H1 (cell line): ENCODE data around the gene ZNF226. TPM values are rescaled to one million over a fixed set of nuclear protein-coding genes. Genes with fewer than 3 reads are reported as not detected.

Experiments used
- CTCF ChIA-PET: fragments of 300-600 bp; sonication (Branson Sonifier 250); formaldehyde crosslinking; loops from one replicate; lab custom pipeline; 2021; ENCODE audit not compliant: partially characterized antibody; lab: Charles Lee
- POLR2A ChIA-PET: fragments of 300-600 bp; sonication (Branson Sonifier 250); formaldehyde crosslinking; loops from one replicate; lab custom pipeline; 2021; ENCODE audit warnings: inconsistent platforms; ENCODE audit not compliant: partially characterized antibody; lab: Charles Lee
- DNase-seq, 2 experiments: peaks; one replicate each; pipeline versions ENCODE4 v3.0.0 to v3.0.0-alpha.2; 2010 to 2022; ENCODE audit warnings: low spot score in 2 of 2, low read depth in 1 of 2, mixed read lengths in 1 of 2
- FAIRE-seq: peaks from 2 replicates; lab custom pipeline; 2011; peaks lifted over from hg19 to GRCh38; lab: Jason Lieb, UNC
- H2AFZ ChIP-seq: 2 replicates; pipeline ENCODE4 v1.8.1; 2012; ENCODE audit warnings: low read length, inconsistent platforms
- H2AK5ac ChIP-seq: 2 replicates; pipeline ENCODE4 v1.6.1; 2013; ENCODE audit warnings: low read depth, low read length
- H2BK120ac ChIP-seq: replicated peaks from 2 replicates; pipeline ENCODE3; 2013; ENCODE audit warnings: low read depth, low read length, inconsistent platforms
- H2BK12ac ChIP-seq: 2 replicates; pipeline ENCODE4 v1.6.1; 2013; ENCODE audit warnings: low read depth, low read length
- H2BK15ac ChIP-seq: 2 replicates; pipeline ENCODE4 v1.6.1; 2013; ENCODE audit warnings: low read length
- H2BK20ac ChIP-seq: 2 replicates; pipeline ENCODE4 v1.6.1; 2013; ENCODE audit warnings: low read length
- H2BK5ac ChIP-seq: 2 replicates; pipeline ENCODE4 v1.6.1; 2013; ENCODE audit warnings: low read depth, low read length
- H3K14ac ChIP-seq: 2 replicates; pipeline ENCODE4 v1.6.1; 2013; ENCODE audit warnings: inconsistent platforms; ENCODE audit not compliant: insufficient read length
- H3K18ac ChIP-seq: 2 replicates; pipeline ENCODE4 v1.6.1; 2013; ENCODE audit warnings: low read length; ENCODE audit errors: extremely low read depth
- H3K23ac ChIP-seq: 2 replicates; pipeline ENCODE4 v1.6.1; 2013; ENCODE audit warnings: inconsistent platforms; ENCODE audit not compliant: insufficient read length
- H3K23me2 ChIP-seq: 2 replicates; pipeline ENCODE4 v1.6.1; 2013; ENCODE audit warnings: low read depth, low read length
- H3K27ac ChIP-seq: 2 replicates; pipeline ENCODE4 v1.6.1; 2011; ENCODE audit warnings: low read depth, low read length, inconsistent platforms
- H3K27me3 ChIP-seq, 4 experiments: replicated peaks in 1 of 4; 1 replicate in 1 of 4; 2 replicates in 3 of 4; pipeline versions ENCODE4 v1.6.1 to v1.8.1; 2011 to 2013; ENCODE audit warnings: low read length in 3 of 4, mild to moderate bottlenecking in 3 of 4, inconsistent platforms in 2 of 4, mixed read lengths in 2 of 4, moderate library complexity in 1 of 4; ENCODE audit not compliant: control insufficient read depth in 3 of 4, insufficient read depth in 3 of 4; ENCODE audit errors: extremely low read depth in 1 of 4
- H3K36me3 ChIP-seq, 4 experiments: 2 replicates each; pipeline versions ENCODE4 v1.6.1 to v1.8.1; 2011 to 2013; ENCODE audit warnings: mild to moderate bottlenecking in 4 of 4, low read length in 3 of 4, moderate library complexity in 2 of 4, control low read depth in 1 of 4, inconsistent platforms in 1 of 4; ENCODE audit not compliant: insufficient read depth in 4 of 4, control insufficient read depth in 2 of 4
- H3K4ac ChIP-seq: replicated peaks from 2 replicates; pipeline ENCODE3; 2013; ENCODE audit warnings: low read length, low read depth, mixed read lengths, inconsistent platforms; ENCODE audit not compliant: insufficient read length
- H3K4me1 ChIP-seq, 4 experiments: replicated peaks in 1 of 4; 1 replicate in 1 of 4; 2 replicates in 3 of 4; pipeline versions ENCODE4 v1.6.1 to v1.8.1; 2011 to 2013; ENCODE audit warnings: low read length in 3 of 4, inconsistent platforms in 2 of 4, mixed read lengths in 1 of 4; ENCODE audit not compliant: insufficient read depth in 4 of 4, control insufficient read depth in 3 of 4
- H3K4me2 ChIP-seq, 2 experiments: 2 replicates each; pipeline versions ENCODE4 v1.6.1 to v1.8.1; 2011 to 2013; ENCODE audit warnings: low read depth in 2 of 2, low read length in 2 of 2, control low read depth in 1 of 2, inconsistent platforms in 1 of 2, mild to moderate bottlenecking in 1 of 2; ENCODE audit not compliant: insufficient read depth in 1 of 2
- H3K4me3 ChIP-seq, 4 experiments: fragments of 200-600, 300-600 bp in 1 of 4; sonication (generic), shearing (Covaris generic), sonication (Bioruptor Twin) in 1 of 4; 2 replicates each; pipeline versions ENCODE4 v1.5.1 to v1.8.1; 2011 to 2016; ENCODE audit warnings: low read length in 4 of 4, low read depth in 3 of 4, control low read depth in 2 of 4, inconsistent platforms in 2 of 4, mild to moderate bottlenecking in 2 of 4, mixed read lengths in 1 of 4, moderate library complexity in 1 of 4; ENCODE audit not compliant: insufficient read depth in 2 of 4; ENCODE audit errors: extremely low read depth in 1 of 4
- H3K56ac ChIP-seq: replicated peaks from 2 replicates; pipeline ENCODE3; 2013; ENCODE audit warnings: low read depth, mild to moderate bottlenecking, mixed read lengths, low read length, inconsistent platforms; ENCODE audit not compliant: insufficient read length
- H3K79me1 ChIP-seq: 2 replicates; pipeline ENCODE4 v1.6.1; 2013; ENCODE audit warnings: low read depth, low read length, control low read depth
- H3K79me2 ChIP-seq, 2 experiments: 2 replicates each; pipeline versions ENCODE4 v1.6.1 to v1.8.1; 2012 to 2013; ENCODE audit warnings: low read length in 2 of 2, mild to moderate bottlenecking in 2 of 2, inconsistent platforms in 1 of 2; ENCODE audit not compliant: insufficient read depth in 2 of 2, control insufficient read depth in 1 of 2
- H3K9ac ChIP-seq, 4 experiments: replicated peaks in 1 of 4; 1 replicate in 1 of 4; 2 replicates in 3 of 4; pipeline versions ENCODE4 v1.6.1 to v1.8.1; 2011 to 2013; ENCODE audit warnings: low read depth in 3 of 4, low read length in 3 of 4, control low read depth in 2 of 4, mild to moderate bottlenecking in 2 of 4, moderate library complexity in 2 of 4, inconsistent platforms in 1 of 4; ENCODE audit errors: extremely low read depth in 1 of 4
- H3K9me3 ChIP-seq, 2 experiments: 2 replicates each; pipeline versions ENCODE4 v1.6.1 to v1.8.1; 2012 to 2013; ENCODE audit warnings: mild to moderate bottlenecking in 2 of 2, moderate library complexity in 2 of 2, control low read depth in 1 of 2, inconsistent platforms in 1 of 2, low read depth in 1 of 2, low read length in 1 of 2, mixed read lengths in 1 of 2; ENCODE audit not compliant: insufficient read depth in 2 of 2
- H4K20me1 ChIP-seq, 2 experiments: replicated peaks in 1 of 2; 2 replicates each; pipeline versions ENCODE3 to v1.8.1; 2011 to 2013; ENCODE audit warnings: inconsistent platforms in 2 of 2, low read length in 2 of 2, mild to moderate bottlenecking in 1 of 2; ENCODE audit not compliant: insufficient read depth in 2 of 2, control insufficient read depth in 1 of 2
- H4K5ac ChIP-seq: 2 replicates; pipeline ENCODE4 v1.6.1; 2013; ENCODE audit warnings: low read length, low read depth, mixed read lengths, inconsistent platforms; ENCODE audit not compliant: insufficient read length
- H4K8ac ChIP-seq: 2 replicates; pipeline ENCODE4 v1.8.0; 2013; ENCODE audit warnings: mild to moderate bottlenecking, moderate library complexity, low read length, inconsistent platforms; ENCODE audit not compliant: insufficient read depth; ENCODE audit errors: extremely low read depth
- H4K91ac ChIP-seq: replicated peaks from 2 replicates; pipeline ENCODE3; 2013; ENCODE audit warnings: low read length, mixed read lengths, inconsistent platforms; ENCODE audit not compliant: insufficient read length
- BRCA1 ChIP-seq: IDR thresholded peaks from 2 replicates; pipeline ENCODE4 v1.6.1; 2012; ENCODE audit warnings: low read depth, low read length, improper control_type of control experiment
- CBX5 ChIP-seq: fragments of 300-800, 300-1000 bp; sonication (generic); IDR thresholded peaks from 2 replicates; pipeline ENCODE4 v1.7.1; 2016; ENCODE audit warnings: antibody characterized with exemption, low read length, low read depth
- CHD1 ChIP-seq: IDR thresholded peaks from 2 replicates; pipeline ENCODE4 v1.6.1; 2012; ENCODE audit warnings: low read depth, low read length, improper control_type of control experiment
- HDAC2 ChIP-seq, 2 experiments: fragments of 300-600 bp in 1 of 2; sonication (generic) in 1 of 2; IDR thresholded peaks; 2 replicates each; pipeline ENCODE4 v1.6.1; 2011 to 2012; ENCODE audit warnings: low read depth in 2 of 2, low read length in 2 of 2, mild to moderate bottlenecking in 2 of 2, moderate library complexity in 2 of 2, borderline replicate concordance in 1 of 2, inconsistent platforms in 1 of 2
- HDAC6 ChIP-seq: IDR thresholded peaks from one replicate; pipeline ENCODE4 v1.7.1; 2012; ENCODE audit warnings: low read depth, mild to moderate bottlenecking, inconsistent platforms, low read length, moderate library complexity
- JUND ChIP-seq: IDR thresholded peaks from 2 replicates; pipeline ENCODE4 v1.6.1; 2011; ENCODE audit warnings: mild to moderate bottlenecking, improper control_type of control experiment, low read length
- MAFK ChIP-seq: IDR thresholded peaks from 2 replicates; pipeline ENCODE4 v1.6.1; 2012; ENCODE audit warnings: low read depth, mild to moderate bottlenecking, improper control_type of control experiment, low read length
- NRF1 ChIP-seq: IDR thresholded peaks from 2 replicates; pipeline ENCODE4 v1.6.1; 2011; ENCODE audit warnings: mild to moderate bottlenecking, low read depth, low read length, improper control_type of control experiment
- POLR2AphosphoS5 ChIP-seq: IDR thresholded peaks from 2 replicates; pipeline ENCODE4 v1.6.1; 2011; ENCODE audit warnings: low read depth, low read length
- RAD21 ChIP-seq, 2 experiments: IDR thresholded peaks in 1 of 2; conservative IDR thresholded peaks in 1 of 2; 2 replicates each; pipeline ENCODE4 v1.6.1; 2011; ENCODE audit warnings: low read depth in 2 of 2, low read length in 2 of 2, improper control_type of control experiment in 1 of 2, inconsistent platforms in 1 of 2, mild to moderate bottlenecking in 1 of 2, moderate library complexity in 1 of 2
- RFX5 ChIP-seq: IDR thresholded peaks from 2 replicates; pipeline ENCODE4 v1.6.1; 2011; ENCODE audit warnings: low read depth, low read length, improper control_type of control experiment, borderline replicate concordance
- RXRA ChIP-seq: IDR thresholded peaks from 2 replicates; pipeline ENCODE4 v1.6.1; 2011; ENCODE audit warnings: low read depth, mild to moderate bottlenecking, low read length, moderate library complexity; ENCODE audit not compliant: insufficient read depth
- SIN3A ChIP-seq, 2 experiments: IDR thresholded peaks in 1 of 2; conservative IDR thresholded peaks in 1 of 2; 2 replicates each; pipeline ENCODE4 v1.6.1; 2011 to 2012; ENCODE audit warnings: low read length in 2 of 2, improper control_type of control experiment in 1 of 2, low read depth in 1 of 2, mild to moderate bottlenecking in 1 of 2
- SUZ12 ChIP-seq: fragments of 200-600 bp; sonication (generic); IDR thresholded peaks from 2 replicates; pipeline ENCODE4 v1.6.1; 2012; ENCODE audit warnings: mild to moderate bottlenecking, inconsistent platforms, low read length, moderate library complexity, mixed read lengths
- TBP ChIP-seq: IDR thresholded peaks from 2 replicates; pipeline ENCODE4 v1.6.1; 2011; ENCODE audit warnings: low read depth, low read length, improper control_type of control experiment
- WGBS, 2 experiments: shearing (Covaris generic) in 1 of 2; methylation state at CpG; one replicate each; pipeline versions ENCODE4 v1.1.6 to v1.1.7; 2013 to 2015; ENCODE audit warnings: low lambda C conversion rate in 2 of 2, mixed read lengths in 2 of 2, inconsistent platforms in 1 of 2, low coverage in 1 of 2, missing lambda C conversion rate in 1 of 2; ENCODE audit not compliant: insufficient replicate concordance in 2 of 2, insufficient coverage in 1 of 2, insufficient read length in 1 of 2; ENCODE audit errors: extremely low coverage in 1 of 2, missing lambda C conversion rate in 1 of 2; 5-methylcytosine and 5-hydroxymethylcytosine counted together
- polyA plus RNA-seq, 7 experiments: library from polyadenylated mRNA; depleted of rRNA in 3 of 7; stranded (reverse) in 5 of 7; unstranded in 2 of 7; fragments of >200 nt in 5 of 7; fragments of 200-250 nt in 2 of 7; gene quantifications; 1 replicate in 5 of 7; 2 replicates in 1 of 7; 4 replicates in 1 of 7; pipeline versions ENCODE4 v1.2.1 to v1.2.3, GENCODE V29; 2011 to 2013; ENCODE audit warnings: missing spikeins in 2 of 7, mixed read lengths in 2 of 7
- total RNA-seq: library from RNA; stranded (reverse); fragmentation: NEBNext Ultra II Directional; extraction: Animal tissue kit (Norgen Biotek cat#: 25700); gene quantifications from 2 replicates; pipeline ENCODE4 v1.2.1, GENCODE V29; 2021

The ZNF226 gene
- total and polyA plus RNA-seq, 2 of the 8 experiments (the other 6 are each of a cell fraction or from before 2014, with no cell fraction given): 4.1 to 18.3 TPM

DNA sequence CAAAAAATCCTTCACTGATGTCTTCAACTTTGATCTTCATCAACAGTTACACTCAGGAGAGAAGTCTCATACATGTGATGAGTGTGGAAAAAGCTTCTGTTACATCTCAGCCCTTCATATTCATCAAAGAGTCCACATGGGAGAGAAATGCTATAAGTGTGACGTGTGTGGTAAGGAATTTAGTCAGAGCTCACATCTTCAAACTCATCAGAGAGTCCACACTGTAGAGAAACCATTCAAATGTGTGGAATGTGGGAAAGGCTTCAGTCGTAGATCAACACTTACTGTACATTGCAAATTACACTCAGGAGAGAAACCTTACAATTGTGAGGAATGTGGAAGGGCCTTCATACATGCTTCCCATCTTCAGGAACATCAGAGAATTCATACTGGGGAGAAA lies 8.4 kb upstream of the ZNF226 start:
- CTCF ChIA-PET: no interaction called here
- TF ChIP-seq RAD21 (IDR thresholded peaks at IDR 0.05 in 1 of 2, conservative IDR thresholded peaks at IDR 0.05 in 1 of 2; ENCODE audit: low read depth in 2 of 2, low read length in 2 of 2) (no peak), SUZ12 (no peak), RFX5 (no peak), MAFK (no peak), POLR2AphosphoS5 (no peak), CBX5 (no peak), BRCA1 (no peak), SIN3A (conservative IDR thresholded peaks at IDR 0.05 in 1 of 2, IDR thresholded peaks at IDR 0.05 in 1 of 2; ENCODE audit: low read depth in 1 of 2, low read length in 2 of 2) (no peak), NRF1 (no peak), CHD1 (no peak), HDAC6 (no peak), TBP (no peak), JUND (no peak), RXRA (no peak), HDAC2 (IDR thresholded peaks at IDR 0.05; ENCODE audit: borderline replicate concordance in 1 of 2, low read depth in 2 of 2, low read length in 2 of 2) (no peak)

More for the DNA sequence above, 8.4 kb upstream of the ZNF226 start:
- H3K9ac ChIP-seq: no peak overlapping the region
- no peak overlapping the region for H2BK12ac ChIP-seq
- H4K91ac ChIP-seq: no peak overlapping the region
- FAIRE-seq (no peak), DNase-seq (no peak)
- H3K27ac ChIP-seq: no peak overlapping the region
- no peak overlapping the region for H3K18ac ChIP-seq
- H2AFZ ChIP-seq: no peak overlapping the region
- H3K36me3 ChIP-seq: peaks cover 10 to 46% (median 20%) of the 10 kb centered on the region in 4 experiments
- H2BK20ac ChIP-seq: no peak overlapping the region
- H3K4ac ChIP-seq: no peak overlapping the region
- no peak overlapping the region for H2AK5ac ChIP-seq
- no peak overlapping the region for H4K5ac ChIP-seq
- no peaks in the 10 kb centered on the region for H3K79me2 ChIP-seq
- H3K27me3 ChIP-seq: no peaks in the 10 kb centered on the region
- H3K4me2 ChIP-seq: no peak overlapping the region
- H2BK15ac ChIP-seq: no peak overlapping the region
- H3K4me1 ChIP-seq: no peaks in the 10 kb centered on the region
- no peak overlapping the region for H2BK5ac ChIP-seq
- H3K23ac ChIP-seq: no peak overlapping the region
- WGBS, 2 experiments: 88% methylated on average over 2 of the region's 2 CpGs; no CpG with 5 or more reads in 1 of the 2 experiments
- no peak overlapping the region for H3K4me3 ChIP-seq
- H4K8ac ChIP-seq: no peak overlapping the region
- peaks cover 22% of the 10 kb centered on the region in 2 experiments for H3K9me3 ChIP-seq
- no peak overlapping the region for H3K56ac ChIP-seq
- no peaks in the 10 kb centered on the region for H3K23me2 ChIP-seq
- H3K79me1 ChIP-seq: no peaks in the 10 kb centered on the region
- H2BK120ac ChIP-seq: no peak overlapping the region
- no peak overlapping the region for H3K14ac ChIP-seq
- POLR2A ChIA-PET: no interaction called here
- H4K20me1 ChIP-seq: no peaks in the 10 kb centered on the region
